ENCODE measurements around the gene ELL2. TPM values are rescaled to one million over a fixed set of nuclear protein-coding genes. Genes with fewer than 3 reads are reported as not detected.

The ELL2 gene
- total and polyA plus RNA-seq, 2 donors from 2014 or later, result 10.1 to 37.2 TPM

DNA sequence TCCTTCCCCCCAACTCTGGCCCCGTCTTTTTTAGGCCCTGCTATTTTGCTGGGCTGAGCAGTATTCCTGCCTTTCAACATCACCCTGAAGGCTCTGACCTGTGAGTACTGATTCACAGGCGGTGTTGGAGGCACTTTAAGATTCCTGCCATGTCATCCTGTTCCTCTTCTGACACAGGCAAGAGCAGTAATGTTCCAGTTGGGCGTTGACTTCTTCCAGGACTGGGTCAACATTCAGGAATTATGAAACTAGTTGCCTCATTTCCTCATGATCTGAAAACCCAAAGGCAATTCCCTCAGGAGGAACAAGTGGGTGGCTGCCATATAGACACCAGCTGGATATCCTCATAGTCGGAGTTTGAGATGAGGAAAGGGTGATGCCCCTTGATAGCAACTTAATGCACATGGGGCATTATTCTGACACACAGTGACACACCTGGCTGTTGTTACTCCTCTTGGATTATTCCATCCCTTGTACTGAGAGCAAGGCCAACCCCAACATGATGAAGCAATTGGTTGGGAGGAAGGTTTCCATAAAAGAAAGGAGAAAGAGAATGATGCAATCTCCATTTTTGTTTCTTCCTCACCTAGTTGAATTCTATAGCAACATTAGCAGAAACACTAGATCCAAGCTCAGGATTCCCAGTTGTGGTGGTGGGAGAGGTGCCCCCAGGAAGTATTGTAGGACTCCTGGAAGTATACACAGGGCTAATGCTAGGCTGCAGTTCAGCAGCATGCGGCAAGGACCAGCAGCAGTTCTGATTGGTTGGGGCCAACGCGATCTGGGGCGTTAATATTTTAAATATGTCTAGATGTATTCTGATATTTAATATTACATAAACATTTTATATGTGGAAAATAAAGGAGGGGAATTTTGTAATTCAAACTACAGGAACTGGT, 119.5 kb downstream of the ELL2 start:
- FAIRE-seq (no peak), DNase-seq (no peak)
- Histone ChIP-seq H3K9me3 (ENCODE audit: control insufficient read depth in 2 of 3, insufficient read depth in 1 of 3, low read length in 3 of 3) (no peaks in the 10 kb centered on the region), H3K9ac (ENCODE audit: low read length in 3 of 3) (no peak overlapping the region), H3K4me3 (ENCODE audit: low read length in 3 of 3) (no peak overlapping the region), H3K4me1 (ENCODE audit: control insufficient read depth in 2 of 3, insufficient read depth in 2 of 3, low read depth in 1 of 3, low read length in 3 of 3) (peaks cover 0 to 9% (median 7%) of the 10 kb centered on the region in 3 donors), H3K27ac (ENCODE audit: low read depth in 2 of 2, low read length in 2 of 2) (no peak overlapping the region), H3K27me3 (ENCODE audit: control insufficient read depth, insufficient read depth, low read length) (no peaks in the 10 kb centered on the region), H3K36me3 (ENCODE audit: control insufficient read depth in 2 of 3, insufficient read depth in 3 of 3, low read length in 3 of 3) (no peaks in the 10 kb centered on the region)
- TF ChIP-seq, protein P1, sequence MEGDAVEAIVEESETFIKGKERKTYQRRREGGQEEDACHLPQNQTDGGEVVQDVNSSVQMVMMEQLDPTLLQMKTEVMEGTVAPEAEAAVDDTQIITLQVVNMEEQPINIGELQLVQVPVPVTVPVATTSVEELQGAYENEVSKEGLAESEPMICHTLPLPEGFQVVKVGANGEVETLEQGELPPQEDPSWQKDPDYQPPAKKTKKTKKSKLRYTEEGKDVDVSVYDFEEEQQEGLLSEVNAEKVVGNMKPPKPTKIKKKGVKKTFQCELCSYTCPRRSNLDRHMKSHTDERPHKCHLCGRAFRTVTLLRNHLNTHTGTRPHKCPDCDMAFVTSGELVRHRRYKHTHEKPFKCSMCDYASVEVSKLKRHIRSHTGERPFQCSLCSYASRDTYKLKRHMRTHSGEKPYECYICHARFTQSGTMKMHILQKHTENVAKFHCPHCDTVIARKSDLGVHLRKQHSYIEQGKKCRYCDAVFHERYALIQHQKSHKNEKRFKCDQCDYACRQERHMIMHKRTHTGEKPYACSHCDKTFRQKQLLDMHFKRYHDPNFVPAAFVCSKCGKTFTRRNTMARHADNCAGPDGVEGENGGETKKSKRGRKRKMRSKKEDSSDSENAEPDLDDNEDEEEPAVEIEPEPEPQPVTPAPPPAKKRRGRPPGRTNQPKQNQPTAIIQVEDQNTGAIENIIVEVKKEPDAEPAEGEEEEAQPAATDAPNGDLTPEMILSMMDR (IDR thresholded peaks at IDR 0.05; ENCODE audit: borderline replicate concordance, extremely low read depth, insufficient read depth), result no peak
- intact Hi-C loops (cut with DNase I), result no loop called here

- Histone ChIP-seq H3K36me3 (ENCODE audit: control insufficient read depth in 2 of 3, insufficient read depth in 3 of 3, low read length in 3 of 3) (no peaks in the 10 kb centered on the region), H3K9ac (ENCODE audit: low read length in 3 of 3) (no peak overlapping the region), H3K4me1 (ENCODE audit: control insufficient read depth in 2 of 3, insufficient read depth in 2 of 3, low read depth in 1 of 3, low read length in 3 of 3) (peaks cover 0 to 10% (median 9%) of the 10 kb centered on the region in 3 donors), H3K4me3 (ENCODE audit: low read length in 3 of 3) (no peak overlapping the region), H3K27ac (ENCODE audit: low read depth in 2 of 2, low read length in 2 of 2) (no peak overlapping the region), H3K9me3 (ENCODE audit: control insufficient read depth in 2 of 3, insufficient read depth in 1 of 3, low read length in 3 of 3) (no peaks in the 10 kb centered on the region), H3K27me3 (ENCODE audit: control insufficient read depth, insufficient read depth, low read length) (no peaks in the 10 kb centered on the region)
- no peak for DNase-seq
- FAIRE-seq, result no peak
- intact Hi-C loops (cut with DNase I), result no loop called here
- TF ChIP-seq, protein P1 (IDR thresholded peaks at IDR 0.05; ENCODE audit: borderline replicate concordance, extremely low read depth, insufficient read depth), result no peak
Observed at GRCh38 chr5:95840956-95841705, 120.5 kb downstream of the ELL2 start.

GRCh38 chr5:95839658-95840057, 122.0 kb downstream of the ELL2 start:
- no peak for FAIRE-seq
- TF ChIP-seq, protein P1 (IDR thresholded peaks at IDR 0.05; ENCODE audit: borderline replicate concordance, extremely low read depth, insufficient read depth), result no peak
- peaks cover 0 to 14% (median 9%) of the 10 kb centered on the region in 3 donors for H3K4me1 ChIP-seq (ENCODE audit: control insufficient read depth in 2 of 3, insufficient read depth in 2 of 3, low read depth in 1 of 3, low read length in 3 of 3)
- intact Hi-C loops (cut with DNase I), result no loop called here
- H3K27ac ChIP-seq (ENCODE audit: low read depth in 2 of 2, low read length in 2 of 2), result no peak overlapping the region
- no peaks in the 10 kb centered on the region for H3K9me3 ChIP-seq (ENCODE audit: control insufficient read depth in 2 of 3, insufficient read depth in 1 of 3, low read length in 3 of 3)
- no peak for DNase-seq
- H3K4me3 ChIP-seq (ENCODE audit: low read length in 3 of 3), result no peak overlapping the region
- H3K36me3 ChIP-seq (ENCODE audit: control insufficient read depth in 2 of 3, insufficient read depth in 3 of 3, low read length in 3 of 3), result no peaks in the 10 kb centered on the region
- H3K27me3 ChIP-seq (ENCODE audit: control insufficient read depth, insufficient read depth, low read length), result no peaks in the 10 kb centered on the region
- no peak overlapping the region for H3K9ac ChIP-seq (ENCODE audit: low read length in 3 of 3)
